ENCODE results near the gene PLEKHA3.

DNA sequence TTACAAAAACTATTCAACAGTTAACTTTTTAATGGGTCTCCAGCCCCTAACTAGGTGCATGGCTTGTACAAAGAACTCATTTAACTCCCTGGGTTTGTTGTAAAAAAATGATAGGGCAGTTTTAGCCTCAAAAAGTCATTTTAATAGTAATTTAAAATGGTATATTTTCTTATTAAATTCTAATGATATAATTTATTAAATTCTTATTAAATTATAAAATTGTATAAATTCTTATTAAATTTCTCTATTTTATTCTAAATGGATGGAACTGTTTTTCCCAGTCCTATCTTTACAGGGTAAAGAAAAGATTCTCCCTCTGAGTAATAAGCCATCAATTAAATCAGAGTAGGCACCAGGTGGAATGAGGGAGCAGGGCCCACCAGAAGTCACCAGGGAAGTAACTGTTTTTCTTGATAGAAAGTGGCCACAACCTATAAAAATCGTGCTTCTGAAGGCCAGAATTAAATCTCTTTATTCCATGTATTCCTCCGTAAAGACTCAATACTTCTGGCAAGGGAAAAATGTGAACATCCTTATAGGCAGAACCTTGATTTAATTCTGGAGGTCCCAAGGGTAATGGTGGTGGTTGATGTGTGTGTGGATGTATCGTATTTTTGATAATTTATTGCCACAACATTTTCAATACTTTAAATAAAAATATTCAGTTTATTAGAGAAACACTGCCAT, 2.7 kb upstream of the PLEKHA3 start:
- no peak for TF ChIP-seq EZH2 (IDR thresholded peaks at IDR 0.05)
- TF ChIP-seq, protein P1, sequence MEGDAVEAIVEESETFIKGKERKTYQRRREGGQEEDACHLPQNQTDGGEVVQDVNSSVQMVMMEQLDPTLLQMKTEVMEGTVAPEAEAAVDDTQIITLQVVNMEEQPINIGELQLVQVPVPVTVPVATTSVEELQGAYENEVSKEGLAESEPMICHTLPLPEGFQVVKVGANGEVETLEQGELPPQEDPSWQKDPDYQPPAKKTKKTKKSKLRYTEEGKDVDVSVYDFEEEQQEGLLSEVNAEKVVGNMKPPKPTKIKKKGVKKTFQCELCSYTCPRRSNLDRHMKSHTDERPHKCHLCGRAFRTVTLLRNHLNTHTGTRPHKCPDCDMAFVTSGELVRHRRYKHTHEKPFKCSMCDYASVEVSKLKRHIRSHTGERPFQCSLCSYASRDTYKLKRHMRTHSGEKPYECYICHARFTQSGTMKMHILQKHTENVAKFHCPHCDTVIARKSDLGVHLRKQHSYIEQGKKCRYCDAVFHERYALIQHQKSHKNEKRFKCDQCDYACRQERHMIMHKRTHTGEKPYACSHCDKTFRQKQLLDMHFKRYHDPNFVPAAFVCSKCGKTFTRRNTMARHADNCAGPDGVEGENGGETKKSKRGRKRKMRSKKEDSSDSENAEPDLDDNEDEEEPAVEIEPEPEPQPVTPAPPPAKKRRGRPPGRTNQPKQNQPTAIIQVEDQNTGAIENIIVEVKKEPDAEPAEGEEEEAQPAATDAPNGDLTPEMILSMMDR (IDR thresholded peaks at IDR 0.05 in 2 of 3, conservative IDR thresholded peaks at IDR 0.05 in 1 of 3; ENCODE audit: borderline replicate concordance in 1 of 3, insufficient read depth in 1 of 3, low read depth in 2 of 3, low read length in 2 of 3): no peak
